H1 (cell line): ENCODE measurements around the gene HID1. TPM values are rescaled to one million over a fixed set of nuclear protein-coding genes. Genes with fewer than 3 reads are reported as not detected.

Experiments used
- EP300 ChIP-seq, 2 experiments: IDR thresholded peaks; 1 replicate in 1 of 2; 2 replicates in 1 of 2; pipeline ENCODE4 v1.6.1; 2011 to 2012; ENCODE audit warnings: low read depth in 2 of 2, low read length in 2 of 2, mild to moderate bottlenecking in 2 of 2, borderline replicate concordance in 1 of 2, inconsistent platforms in 1 of 2, moderate library complexity in 1 of 2
- KDM5A ChIP-seq: fragments of 200-600 bp; IDR thresholded peaks from 2 replicates; pipeline ENCODE4 v1.7.1; 2012; ENCODE audit warnings: mild to moderate bottlenecking, low read length, inconsistent platforms, mixed read lengths
- POU5F1 ChIP-seq: IDR thresholded peaks from 2 replicates; pipeline ENCODE4 v1.6.1; 2011; ENCODE audit warnings: low read depth, mild to moderate bottlenecking, low read length, moderate library complexity
- RBBP5 ChIP-seq: IDR thresholded peaks from 2 replicates; pipeline ENCODE4 v1.7.1; 2012; ENCODE audit warnings: low read depth, mild to moderate bottlenecking, inconsistent platforms, low read length, moderate library complexity, borderline replicate concordance
- SP1 ChIP-seq: IDR thresholded peaks from 2 replicates; pipeline ENCODE4 v1.6.1; 2011; ENCODE audit warnings: low read depth, low read length
- TAF7 ChIP-seq: optimal IDR thresholded peaks from 2 replicates; pipeline ENCODE3; 2011; ENCODE audit warnings: low read depth, mild to moderate bottlenecking, inconsistent platforms, low read length, moderate library complexity, borderline replicate concordance
- polyA plus RNA-seq, 7 experiments: library from polyadenylated mRNA; depleted of rRNA in 3 of 7; stranded (reverse) in 5 of 7; unstranded in 2 of 7; fragments of >200 nt in 5 of 7; fragments of 200-250 nt in 2 of 7; gene quantifications; 1 replicate in 5 of 7; 2 replicates in 1 of 7; 4 replicates in 1 of 7; pipeline versions ENCODE4 v1.2.1 to v1.2.3, GENCODE V29; 2011 to 2013; ENCODE audit warnings: missing spikeins in 2 of 7, mixed read lengths in 2 of 7
- total RNA-seq: library from RNA; stranded (reverse); fragmentation: NEBNext Ultra II Directional; extraction: Animal tissue kit (Norgen Biotek cat#: 25700); gene quantifications from 2 replicates; pipeline ENCODE4 v1.2.1, GENCODE V29; 2021

Gene HID1
- total and polyA plus RNA-seq, 2 of the 8 experiments (the other 6 are each of a cell fraction or from before 2014, with no cell fraction given), result 15.1 to 25.9 TPM

DNA sequence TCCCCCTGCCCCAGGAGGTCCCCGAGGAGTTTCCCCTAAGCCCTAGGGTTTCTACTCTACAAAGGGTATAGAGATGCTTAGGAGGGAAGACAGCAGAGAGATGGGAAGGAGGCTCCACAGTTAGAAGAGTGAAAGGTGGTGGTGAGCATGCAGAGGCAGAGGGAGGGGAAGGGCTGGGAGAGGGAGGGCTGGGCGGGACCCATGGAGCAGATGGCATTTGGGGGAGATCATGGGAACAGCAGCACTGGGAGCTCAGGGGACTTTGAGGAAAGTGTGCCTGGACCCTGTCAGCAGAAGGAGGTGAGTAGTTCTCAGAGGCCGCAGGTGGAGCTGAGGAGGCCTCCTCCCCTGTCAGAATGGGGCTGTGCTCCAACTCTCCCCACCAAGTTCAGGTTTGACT lies 37.5 kb downstream of the HID1 start (continued):
- TF ChIP-seq EP300 (IDR thresholded peaks at IDR 0.05; ENCODE audit: borderline replicate concordance in 1 of 2, low read depth in 2 of 2, low read length in 2 of 2), result no peak
- no peak for TF ChIP-seq POU5F1
- TF ChIP-seq SP1, result no peak
- no peak for TF ChIP-seq TAF7
- TF ChIP-seq RBBP5, result no peak
- no peak for TF ChIP-seq KDM5A
